Occipital lobe (tissue), 3 donors: ENCODE results near the gene DNM1. TPM values are rescaled to one million over a fixed set of nuclear protein-coding genes. Genes with fewer than 3 reads are reported as not detected.

Source experiments
- DNase-seq: peaks from one replicate; lab custom pipeline; 2025; lab: John Stamatoyannopoulos, UW
- small RNA-seq: library from RNA; depleted of rRNA; stranded (forward); fragments of <200 nt; gene quantifications from one replicate; pipeline ENCODE3, GENCODE V24; 2014
- total RNA-seq: library from RNA; depleted of rRNA; stranded (reverse); fragments of >200 nt; gene quantifications from one replicate; pipeline ENCODE4 v1.2.3, GENCODE V29; 2014

Gene DNM1
- total RNA-seq, 1 donor from 2014 or later: 71.7 TPM

DNA sequence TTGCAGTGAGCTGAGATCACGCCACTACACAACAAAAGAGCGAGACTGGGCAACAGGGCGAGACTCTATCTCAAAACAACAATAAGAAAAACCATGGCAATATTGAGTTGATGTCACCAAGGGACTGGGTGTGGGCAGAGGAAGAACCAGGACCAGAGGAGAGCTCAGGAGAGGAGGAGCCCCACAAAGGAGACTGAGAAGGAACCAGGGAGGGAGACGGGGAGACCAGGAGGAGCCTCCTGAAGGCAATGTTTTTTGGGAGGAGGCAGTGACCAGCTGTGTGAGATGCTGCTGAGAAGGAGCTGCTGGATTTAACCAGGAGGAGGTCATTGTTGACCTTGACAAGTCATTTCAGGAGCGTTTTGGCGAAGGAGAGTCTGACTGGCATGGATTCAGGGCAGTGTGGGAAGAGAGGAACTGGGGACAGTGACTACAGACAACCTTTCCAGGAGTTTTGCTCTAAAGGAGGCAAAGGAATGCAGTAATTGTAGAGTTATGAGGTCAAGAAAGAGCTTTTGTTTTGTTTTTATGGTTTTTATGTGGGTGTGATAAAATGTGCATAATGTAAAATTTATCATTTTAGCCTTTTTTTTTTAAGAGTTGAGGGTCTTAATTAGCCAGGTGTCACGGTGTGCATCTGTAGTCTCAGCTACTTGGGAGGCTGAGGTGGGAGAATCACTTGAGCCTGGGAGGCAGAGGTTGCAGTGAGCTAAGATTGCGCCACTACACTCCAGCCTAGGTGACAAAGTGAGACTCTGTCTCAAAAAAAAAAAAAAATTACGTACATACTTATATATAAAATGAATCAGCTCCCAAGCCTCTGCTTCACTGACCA is 101.2 kb downstream of the DNM1 start:
- DNase-seq: no peak

Small RNA genes lying within 50 kb of the gene (small RNA-seq; reads per million reads assigned to genes)
- 50.4 reads per million, percentile 95 among the genes with 10 or more reads in this experiment for gene MIR199B
- gene MIR3154: not detected

Other genes starting within 250 kb of the DNM1 start
- gene EEIG1, start 222.4 kb upstream of the DNM1 start, total RNA-seq: 2.7 TPM
- gene NAIF1, start 136.1 kb upstream of the DNM1 start, total RNA-seq: 6.4 TPM
- gene SLC25A25, start 135.1 kb upstream of the DNM1 start, total RNA-seq: 36.0 TPM
- 39.5 TPM for gene PTGES2, start 75.7 kb upstream of the DNM1 start, total RNA-seq
- not detected for gene LCN2, start 53.9 kb upstream of the DNM1 start, total RNA-seq
- 32.6 TPM for gene BBLN, start 43.1 kb upstream of the DNM1 start, total RNA-seq
- 11.5 TPM for gene CIZ1, start 11.8 kb upstream of the DNM1 start, total RNA-seq
- 45.9 TPM for gene GOLGA2, start 72.6 kb downstream of the DNM1 start, total RNA-seq
- 5.5 TPM for gene SWI5, start 72.9 kb downstream of the DNM1 start, total RNA-seq
- gene TRUB2, start 119.1 kb downstream of the DNM1 start, total RNA-seq: 24.0 TPM
- 19.5 TPM for gene COQ4, start 119.5 kb downstream of the DNM1 start, total RNA-seq
- gene SLC27A4, start 137.1 kb downstream of the DNM1 start, total RNA-seq: 23.9 TPM
- gene URM1, start 168.0 kb downstream of the DNM1 start, total RNA-seq: 21.8 TPM
- 10.1 TPM for gene CERCAM, start 217.5 kb downstream of the DNM1 start, total RNA-seq